ENCODE results near the gene CASKIN2. TPM values are rescaled to one million over a fixed set of nuclear protein-coding genes. Genes with fewer than 3 reads are reported as not detected.
"Not testable (repeated sequence)": the region's sequence is repeated elsewhere in the genome, so short reads cannot be mapped to it uniquely, and the experiment has no call there.

Gene CASKIN2
- total RNA-seq, 2 donors from 2014 or later, result 16.0 to 35.8 TPM

DNA sequence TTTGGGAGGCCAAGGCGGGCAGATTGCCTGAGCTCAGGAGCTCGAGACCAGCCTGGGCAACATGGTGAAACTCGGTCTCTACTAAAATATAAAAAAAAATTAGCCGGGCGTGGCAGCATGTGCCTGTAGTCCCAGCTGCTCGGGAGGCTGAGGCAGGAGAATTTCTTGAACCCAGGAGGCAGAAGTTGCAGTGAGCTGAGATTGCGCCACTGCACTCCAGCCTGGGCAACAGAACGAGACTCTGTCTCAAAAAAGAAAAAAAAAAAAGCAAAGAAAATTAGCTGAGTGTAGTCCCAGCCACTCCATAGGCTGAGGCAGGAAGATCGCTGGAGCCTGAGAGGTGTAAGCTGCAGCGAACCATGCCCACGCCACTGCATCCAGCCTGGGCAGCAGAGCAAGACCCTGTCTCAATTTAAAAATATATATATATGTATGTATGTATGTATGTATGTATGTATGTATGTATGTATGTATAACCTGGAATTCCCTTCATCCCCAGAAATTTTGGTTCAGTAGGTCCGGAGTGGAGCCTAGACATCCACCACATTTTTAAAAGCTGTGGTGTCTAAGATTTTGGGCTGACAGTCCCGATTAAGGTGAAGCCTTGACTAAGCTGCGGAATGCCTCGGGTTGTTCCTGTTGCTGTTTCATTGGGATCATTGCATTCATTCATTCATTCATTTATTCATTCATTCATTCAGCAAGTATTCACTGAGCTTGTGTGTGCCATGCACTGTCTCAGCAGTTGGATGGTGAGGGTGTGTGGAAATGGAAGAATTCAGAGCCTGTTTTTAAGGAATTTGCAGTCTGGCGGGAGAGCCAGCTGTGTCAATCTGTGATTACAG, 33.0 kb downstream of the CASKIN2 start:
- Histone ChIP-seq H3K4me1 (replicated peaks) (no peaks in the 10 kb centered on the region), H3K4me3 (no peak overlapping the region), H3K27me3 (replicated peaks; ENCODE audit: insufficient read depth) (no peaks in the 10 kb centered on the region), H3K27ac (no peak overlapping the region), H3K9me3 (no peaks in the 10 kb centered on the region), H3K36me3 (no peaks in the 10 kb centered on the region)
- TF ChIP-seq POLR2A (IDR thresholded peaks at IDR 0.05) (no peak), CTCF (IDR thresholded peaks at IDR 0.05) (no peak), POLR2AphosphoS5 (IDR thresholded peaks at IDR 0.05) (no peak)
- intact Hi-C loops (cut with DNase I), result no loop called here
- WGBS, result 85% methylated on average over 16 of the region's 16 CpGs
- DNase-seq (ENCODE audit: low spot score), result no peak

- H3K9me3 ChIP-seq, result no peaks in the 10 kb centered on the region
- H3K36me3 ChIP-seq, result no peaks in the 10 kb centered on the region
- DNase-seq (ENCODE audit: low spot score), result no peak
- WGBS, result 68% methylated on average over 13 of the region's 13 CpGs
- TF ChIP-seq POLR2AphosphoS5 (IDR thresholded peaks at IDR 0.05), result no peak
- TF ChIP-seq POLR2A (IDR thresholded peaks at IDR 0.05), result no peak
- no peak for TF ChIP-seq CTCF (IDR thresholded peaks at IDR 0.05)
- intact Hi-C loops (cut with DNase I), result no loop called here
- H3K27ac ChIP-seq, result no peak overlapping the region
- no peaks in the 10 kb centered on the region for H3K27me3 ChIP-seq (replicated peaks; ENCODE audit: insufficient read depth)
- H3K4me3 ChIP-seq, result no peak overlapping the region
- no peaks in the 10 kb centered on the region for H3K4me1 ChIP-seq (replicated peaks)
These were observed 33.9 kb downstream of the CASKIN2 start for GRCh38 chr17:75481194-75482068.

GRCh38 chr17:75480281-75480680, 35.1 kb downstream of the CASKIN2 start:
- 91% methylated on average over 6 of the region's 6 CpGs for WGBS

GRCh38 chr17:75478508-75478907, 36.8 kb downstream of the CASKIN2 start:
- H3K36me3 ChIP-seq, result no peaks in the 10 kb centered on the region
- 47% methylated on average over 7 of the region's 7 CpGs for WGBS
- no peak overlapping the region for H3K4me3 ChIP-seq
- no peak for TF ChIP-seq POLR2A (IDR thresholded peaks at IDR 0.05)
- no peak for TF ChIP-seq CTCF (IDR thresholded peaks at IDR 0.05)
- no peak for TF ChIP-seq POLR2AphosphoS5 (IDR thresholded peaks at IDR 0.05)
- H3K9me3 ChIP-seq, result no peaks in the 10 kb centered on the region
- intact Hi-C loops (cut with DNase I), result no loop called here
- H3K27me3 ChIP-seq (replicated peaks; ENCODE audit: insufficient read depth), result no peaks in the 10 kb centered on the region
- no peak for DNase-seq (ENCODE audit: low spot score)
- no peak overlapping the region for H3K27ac ChIP-seq
- H3K4me1 ChIP-seq (replicated peaks), result no peaks in the 10 kb centered on the region

More at GRCh38 chr17:75480281-75480680, 35.1 kb downstream of the CASKIN2 start:
- Histone ChIP-seq H3K9me3 (no peaks in the 10 kb centered on the region), H3K36me3 (no peaks in the 10 kb centered on the region), H3K27me3 (replicated peaks; ENCODE audit: insufficient read depth) (no peaks in the 10 kb centered on the region), H3K4me1 (replicated peaks) (no peaks in the 10 kb centered on the region), H3K27ac (no peak overlapping the region), H3K4me3 (no peak overlapping the region)
- intact Hi-C loops (cut with DNase I), result no loop called here
- no peak for DNase-seq (ENCODE audit: low spot score)
- TF ChIP-seq POLR2AphosphoS5 (IDR thresholded peaks at IDR 0.05) (no peak), CTCF (IDR thresholded peaks at IDR 0.05) (no peak), POLR2A (IDR thresholded peaks at IDR 0.05) (no peak)

- H3K4me1 ChIP-seq (replicated peaks); H3K4me3 ChIP-seq; H3K27ac ChIP-seq; DNase-seq (ENCODE audit: low spot score); H3K36me3 ChIP-seq; intact Hi-C loops (cut with DNase I); H3K27me3 ChIP-seq (replicated peaks; ENCODE audit: insufficient read depth); H3K9me3 ChIP-seq: not testable (repeated sequence)
- WGBS, result 89% methylated on average over 11 of the region's 11 CpGs
These were observed 37.9 kb downstream of the CASKIN2 start for GRCh38 chr17:75477490-75477862.
